Loucy (cell line): ENCODE data around the gene STN1.

Source experiments
- H2AFZ ChIP-seq: fragments of 200-600 bp; sonication (generic); 2 replicates; pipeline ENCODE4 v1.6.0; 2016; ENCODE audit warnings: antibody characterized with exemption, mild to moderate bottlenecking, low read length, moderate library complexity
- H3F3A ChIP-seq: fragments of 200-600 bp; 2 replicates; pipeline ENCODE4 v1.6.0; 2016; ENCODE audit warnings: antibody characterized with exemption, low read depth, mild to moderate bottlenecking
- H3K27me3 ChIP-seq: fragments of 200-600 bp; sonication (generic); 2 replicates; pipeline ENCODE4 v1.6.1; 2014; ENCODE audit warnings: low read length, mild to moderate bottlenecking; ENCODE audit not compliant: insufficient read depth, poor library complexity, severe bottlenecking
- H3K36me3 ChIP-seq: fragments of 200-600 bp; sonication (generic); 2 replicates; pipeline ENCODE4 v1.6.1; 2016; ENCODE audit warnings: low read length; ENCODE audit not compliant: insufficient read depth
- H3K4me1 ChIP-seq: fragments of 200-600 bp; sonication (generic); 2 replicates; pipeline ENCODE4 v1.5.1; 2014; ENCODE audit warnings: low read length, mild to moderate bottlenecking; ENCODE audit not compliant: insufficient read depth, poor library complexity, severe bottlenecking
- H3K4me2 ChIP-seq: fragments of 200-600 bp; sonication (generic); 2 replicates; pipeline ENCODE4 v1.6.0; 2014; ENCODE audit warnings: antibody characterized with exemption, low read length, low read depth, mild to moderate bottlenecking; ENCODE audit not compliant: poor library complexity, severe bottlenecking
- H3K4me3 ChIP-seq: fragments of 200-600 bp; sonication (generic); 2 replicates; pipeline ENCODE4 v1.5.1; 2014; ENCODE audit warnings: low read length, mild to moderate bottlenecking, mixed read lengths; ENCODE audit not compliant: poor library complexity, severe bottlenecking
- H3K79me2 ChIP-seq: fragments of 200-600 bp; sonication (generic); 2 replicates; pipeline ENCODE4 v1.6.1; 2014; ENCODE audit warnings: low read length; ENCODE audit not compliant: insufficient read depth
- H3K9ac ChIP-seq: fragments of 200-600 bp; sonication (generic); 2 replicates; pipeline ENCODE4 v1.6.0; 2014; ENCODE audit warnings: mild to moderate bottlenecking, low read depth, low read length, moderate library complexity; ENCODE audit not compliant: poor library complexity, severe bottlenecking
- H3K9me2 ChIP-seq: fragments of 200-600 bp; sonication (generic); replicated peaks from 2 replicates; pipeline ENCODE4 v1.6.1; 2016; ENCODE audit warnings: low read depth, low read length, mixed read lengths
- H3K9me3 ChIP-seq: fragments of 200-600 bp; sonication (generic); 2 replicates; pipeline ENCODE4 v1.6.1; 2014; ENCODE audit warnings: mild to moderate bottlenecking, antibody characterized with exemption, low read length, low read depth; ENCODE audit not compliant: insufficient read depth
- H4K20me1 ChIP-seq: fragments of 200-600 bp; sonication (generic); 2 replicates; pipeline ENCODE4 v1.6.0; 2014; ENCODE audit warnings: antibody characterized with exemption, low read length, mild to moderate bottlenecking; ENCODE audit not compliant: insufficient read depth, poor library complexity, severe bottlenecking
- EZH2phosphoT487 ChIP-seq: fragments of 200-600 bp; IDR thresholded peaks from 2 replicates; pipeline ENCODE4 v1.6.1; 2018; ENCODE audit warnings: antibody characterized with exemption, mild to moderate bottlenecking, moderate library complexity, borderline replicate concordance
- TF ChIP-seq, protein P1 (sequence below): fragments of 200-600 bp; sonication (generic); conservative IDR thresholded peaks from 2 replicates; pipeline ENCODE4 v1.5.1; 2014; ENCODE audit warnings: mild to moderate bottlenecking, antibody characterized with exemption, low read length

Gene STN1

DNA sequence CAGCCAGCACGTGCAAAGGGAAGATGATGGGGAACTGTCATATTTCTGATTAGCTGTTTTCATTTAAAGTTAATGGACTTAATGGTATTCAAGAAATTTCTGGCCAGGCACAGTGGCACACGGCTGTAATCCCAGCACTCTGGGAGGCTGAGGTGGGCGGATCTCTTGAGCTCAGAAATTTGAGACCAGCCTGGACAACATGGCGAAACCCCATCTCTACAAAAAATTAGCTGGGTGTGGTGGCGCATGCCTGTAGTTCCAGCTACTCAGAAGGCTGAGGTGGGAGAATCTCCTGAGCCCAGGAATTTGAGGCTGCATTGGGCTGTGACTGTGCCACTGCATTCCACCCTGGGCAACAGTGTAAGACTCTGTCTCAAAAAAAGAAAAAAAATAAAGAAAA, 18.7 kb downstream of the STN1 start:
- TF ChIP-seq, protein P1, sequence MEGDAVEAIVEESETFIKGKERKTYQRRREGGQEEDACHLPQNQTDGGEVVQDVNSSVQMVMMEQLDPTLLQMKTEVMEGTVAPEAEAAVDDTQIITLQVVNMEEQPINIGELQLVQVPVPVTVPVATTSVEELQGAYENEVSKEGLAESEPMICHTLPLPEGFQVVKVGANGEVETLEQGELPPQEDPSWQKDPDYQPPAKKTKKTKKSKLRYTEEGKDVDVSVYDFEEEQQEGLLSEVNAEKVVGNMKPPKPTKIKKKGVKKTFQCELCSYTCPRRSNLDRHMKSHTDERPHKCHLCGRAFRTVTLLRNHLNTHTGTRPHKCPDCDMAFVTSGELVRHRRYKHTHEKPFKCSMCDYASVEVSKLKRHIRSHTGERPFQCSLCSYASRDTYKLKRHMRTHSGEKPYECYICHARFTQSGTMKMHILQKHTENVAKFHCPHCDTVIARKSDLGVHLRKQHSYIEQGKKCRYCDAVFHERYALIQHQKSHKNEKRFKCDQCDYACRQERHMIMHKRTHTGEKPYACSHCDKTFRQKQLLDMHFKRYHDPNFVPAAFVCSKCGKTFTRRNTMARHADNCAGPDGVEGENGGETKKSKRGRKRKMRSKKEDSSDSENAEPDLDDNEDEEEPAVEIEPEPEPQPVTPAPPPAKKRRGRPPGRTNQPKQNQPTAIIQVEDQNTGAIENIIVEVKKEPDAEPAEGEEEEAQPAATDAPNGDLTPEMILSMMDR: no peak
- TF ChIP-seq EZH2phosphoT487: no peak
- Histone ChIP-seq H2AFZ (no peak overlapping the region), H3K4me1 (peaks cover 2% of the 10 kb centered on the region), H3K79me2 (no peaks in the 10 kb centered on the region), H3F3A (no peaks in the 10 kb centered on the region), H4K20me1 (no peaks in the 10 kb centered on the region), H3K4me3 (no peak overlapping the region), H3K4me2 (no peak overlapping the region), H3K36me3 (peaks cover 54% of the 10 kb centered on the region; the same call in 1 of the 2 replicates), H3K9me2 (no peaks in the 10 kb centered on the region), H3K9me3 (no peaks in the 10 kb centered on the region), H3K27me3 (no peaks in the 10 kb centered on the region), H3K9ac (no peak overlapping the region)

DNA sequence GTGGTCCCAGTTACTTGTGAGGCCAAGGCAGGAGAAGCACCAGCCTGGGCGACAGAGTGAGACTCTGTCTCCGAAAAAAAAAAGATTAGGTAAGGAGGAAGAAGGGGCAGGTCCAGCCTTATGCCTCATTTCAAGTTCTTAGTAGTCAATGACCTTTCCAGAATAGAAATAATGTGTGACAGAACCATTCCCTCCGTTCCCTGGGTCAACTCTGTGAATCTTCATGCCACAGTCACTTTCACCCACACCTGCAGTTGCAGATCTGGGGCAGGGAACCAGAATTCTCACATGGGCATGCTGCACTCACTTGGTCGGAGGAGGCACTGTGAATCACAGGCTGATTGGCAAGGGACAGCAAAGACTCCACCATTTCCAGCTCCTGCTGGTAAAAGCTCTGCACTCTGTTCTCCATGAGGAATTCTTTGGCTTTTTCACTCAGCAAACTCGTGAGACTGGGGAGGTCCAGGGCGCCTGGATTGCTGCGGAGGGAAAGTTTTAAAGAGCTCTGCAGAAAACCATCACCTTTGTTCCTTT, 20.7 kb downstream of the STN1 start:
- no peaks in the 10 kb centered on the region for H4K20me1 ChIP-seq
- no peaks in the 10 kb centered on the region for H3K79me2 ChIP-seq
- no peak for TF ChIP-seq EZH2phosphoT487
- TF ChIP-seq, protein P1: no peak
- no peak overlapping the region for H3K4me3 ChIP-seq
- H2AFZ ChIP-seq: no peak overlapping the region
- H3K9ac ChIP-seq: no peak overlapping the region
- H3K4me2 ChIP-seq: no peak overlapping the region
- H3K9me3 ChIP-seq: no peaks in the 10 kb centered on the region
- H3K4me1 ChIP-seq: peaks cover 3% of the 10 kb centered on the region
- H3K36me3 ChIP-seq: peaks cover 48% of the 10 kb centered on the region; the same call in 1 of the 2 replicates
- no peaks in the 10 kb centered on the region for H3F3A ChIP-seq
- no peaks in the 10 kb centered on the region for H3K9me2 ChIP-seq
- no peaks in the 10 kb centered on the region for H3K27me3 ChIP-seq

DNA sequence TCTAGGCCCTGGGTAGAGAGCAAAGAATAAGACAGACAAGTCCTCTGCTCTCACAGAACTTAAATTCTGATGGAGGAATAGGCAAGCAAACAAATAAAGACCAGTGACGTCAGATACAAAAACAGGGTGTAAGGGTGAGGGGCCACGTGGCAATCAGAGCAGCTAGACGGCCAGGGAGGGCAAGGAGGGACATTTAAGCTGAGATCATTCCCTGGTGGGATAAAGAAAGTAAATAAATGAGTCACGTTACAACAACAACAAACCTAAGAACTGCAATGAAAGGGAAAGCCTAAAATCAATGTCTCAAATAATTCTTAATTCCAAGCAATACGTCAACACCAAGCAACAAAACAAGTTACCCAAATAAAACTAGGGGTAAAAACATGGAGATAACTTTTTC, 21.8 kb downstream of the STN1 start:
- H3K4me2 ChIP-seq: no peak overlapping the region
- H3K9me2 ChIP-seq: no peaks in the 10 kb centered on the region
- H3K9ac ChIP-seq: no peak overlapping the region
- no peak overlapping the region for H2AFZ ChIP-seq
- no peaks in the 10 kb centered on the region for H3K79me2 ChIP-seq
- H3K27me3 ChIP-seq: no peaks in the 10 kb centered on the region
- peaks cover 3% of the 10 kb centered on the region for H3K4me1 ChIP-seq
- H3K4me3 ChIP-seq: no peak overlapping the region
- no peaks in the 10 kb centered on the region for H4K20me1 ChIP-seq
- no peaks in the 10 kb centered on the region for H3K9me3 ChIP-seq
- no peak for TF ChIP-seq EZH2phosphoT487
- TF ChIP-seq, protein P1: no peak
- H3F3A ChIP-seq: no peaks in the 10 kb centered on the region
- H3K36me3 ChIP-seq: peaks cover 53% of the 10 kb centered on the region; the same call in 1 of the 2 replicates
